Lower leg skin (tissue), 3 donors: Measurements from ENCODE around the gene SLC26A2.

Experiments used
- POLR2A ChIP-seq, 2 donors: fragments of 450-650 bp; IDR thresholded peaks; one replicate each; pipeline ENCODE4 v1.6.1; 2016 to 2017; ENCODE audit warnings: antibody characterized with exemption in 2 of 2, mild to moderate bottlenecking in 1 of 2, moderate library complexity in 1 of 2
- TF ChIP-seq, protein P1 (sequence below), 3 donors: fragments of 450-650 bp; IDR thresholded peaks; one replicate each; pipeline ENCODE4 v1.5.1; 2016; ENCODE audit warnings: antibody characterized with exemption in 3 of 3, mild to moderate bottlenecking in 3 of 3, moderate library complexity in 2 of 3

DNA sequence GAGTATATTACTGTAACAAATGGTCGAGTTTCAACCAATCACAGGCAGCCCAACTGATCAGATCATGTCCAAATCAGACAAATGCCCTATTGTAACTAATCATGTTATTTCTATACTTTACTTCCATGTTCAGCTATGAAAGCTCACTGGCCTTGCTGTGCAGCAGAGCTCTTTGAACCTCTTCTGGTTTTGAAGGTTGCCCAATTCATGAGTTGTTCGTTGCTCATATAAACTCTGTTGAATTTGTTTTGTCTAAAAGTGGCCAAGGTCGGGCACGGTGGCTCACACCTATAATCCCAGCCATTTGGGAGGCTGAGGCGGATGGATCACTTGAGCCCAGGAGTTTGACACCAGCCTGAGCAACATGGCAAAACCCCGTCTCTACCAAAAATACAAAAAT lies 37.6 kb upstream of the SLC26A2 start:
- TF ChIP-seq, protein P1, sequence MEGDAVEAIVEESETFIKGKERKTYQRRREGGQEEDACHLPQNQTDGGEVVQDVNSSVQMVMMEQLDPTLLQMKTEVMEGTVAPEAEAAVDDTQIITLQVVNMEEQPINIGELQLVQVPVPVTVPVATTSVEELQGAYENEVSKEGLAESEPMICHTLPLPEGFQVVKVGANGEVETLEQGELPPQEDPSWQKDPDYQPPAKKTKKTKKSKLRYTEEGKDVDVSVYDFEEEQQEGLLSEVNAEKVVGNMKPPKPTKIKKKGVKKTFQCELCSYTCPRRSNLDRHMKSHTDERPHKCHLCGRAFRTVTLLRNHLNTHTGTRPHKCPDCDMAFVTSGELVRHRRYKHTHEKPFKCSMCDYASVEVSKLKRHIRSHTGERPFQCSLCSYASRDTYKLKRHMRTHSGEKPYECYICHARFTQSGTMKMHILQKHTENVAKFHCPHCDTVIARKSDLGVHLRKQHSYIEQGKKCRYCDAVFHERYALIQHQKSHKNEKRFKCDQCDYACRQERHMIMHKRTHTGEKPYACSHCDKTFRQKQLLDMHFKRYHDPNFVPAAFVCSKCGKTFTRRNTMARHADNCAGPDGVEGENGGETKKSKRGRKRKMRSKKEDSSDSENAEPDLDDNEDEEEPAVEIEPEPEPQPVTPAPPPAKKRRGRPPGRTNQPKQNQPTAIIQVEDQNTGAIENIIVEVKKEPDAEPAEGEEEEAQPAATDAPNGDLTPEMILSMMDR (IDR thresholded peaks at IDR 0.05), result no peak
- TF ChIP-seq POLR2A (IDR thresholded peaks at IDR 0.05), result no peak
